WTC11 (cell line): ENCODE data around the gene LAS1L. TPM values are rescaled to one million over a fixed set of nuclear protein-coding genes. Genes with fewer than 3 reads are reported as not detected.

Experiments
- ATAC-seq: fragments of 200-7000 bp; cut with Tn5 transposase; 2 replicates; pipeline ENCODE4 v1.10.0; 2021; ENCODE audit warnings: mild to moderate bottlenecking, moderate library complexity
- CTCF ChIA-PET: fragments of 300-600 bp; sonication (Branson Sonifier 250); formaldehyde crosslinking; loops from one replicate; lab custom pipeline; 2021; ENCODE audit warnings: antibody characterized with exemption; lab: Charles Lee
- POLR2A ChIA-PET: fragments of 350-600 bp; sonication (Branson Sonifier 250); formaldehyde crosslinking; loops from one replicate; lab custom pipeline; 2021; ENCODE audit warnings: antibody characterized with exemption; lab: Charles Lee
- DNase-seq: peaks from one replicate; pipeline ENCODE4 v3.0.0; 2021; ENCODE audit warnings: low spot score
- H3K27ac Mint-ChIP-seq: 2 replicates; pipeline ENCODE4 v1.8.0; 2021; ENCODE audit warnings: mixed read lengths
- H3K27me3 Mint-ChIP-seq: 2 replicates; pipeline ENCODE4 v1.8.0; 2021; ENCODE audit warnings: low read depth, mild to moderate bottlenecking, moderate library complexity, mixed read lengths
- H3K36me3 Mint-ChIP-seq: 2 replicates; pipeline ENCODE4 v1.8.0; 2021; ENCODE audit warnings: mixed read lengths
- H3K4me1 Mint-ChIP-seq: 2 replicates; pipeline ENCODE4 v1.8.0; 2022; ENCODE audit warnings: mixed read lengths
- H3K4me3 Mint-ChIP-seq: 2 replicates; pipeline ENCODE4 v1.8.0; 2021; ENCODE audit warnings: mild to moderate bottlenecking, moderate library complexity, mixed read lengths
- H3K9me3 Mint-ChIP-seq: 2 replicates; pipeline ENCODE4 v1.8.0; 2021; ENCODE audit warnings: mixed read lengths
- E2F4 ChIP-seq: sonication (generic); formaldehyde crosslinking; IDR thresholded peaks from 2 replicates; pipeline ENCODE4 v1.8.1; 2022; ENCODE audit warnings: low read depth, mild to moderate bottlenecking, moderate library complexity, missing genetic modification reagents, borderline replicate concordance
- ELF4 ChIP-seq: sonication (generic); formaldehyde crosslinking; IDR thresholded peaks from 2 replicates; pipeline ENCODE4 v1.8.1; 2022; ENCODE audit warnings: low read depth, mild to moderate bottlenecking, moderate library complexity, missing genetic modification reagents
- ETV6 ChIP-seq: sonication (generic); formaldehyde crosslinking; IDR thresholded peaks from 2 replicates; pipeline ENCODE4 v1.8.1; 2022; ENCODE audit warnings: mild to moderate bottlenecking, missing genetic modification reagents
- MXD4 ChIP-seq: fragments of 250-450 bp; sonication (Bioruptor Pico); IDR thresholded peaks from 2 replicates; pipeline ENCODE4 v1.8.0; 2021; ENCODE audit warnings: mild to moderate bottlenecking, moderate library complexity, borderline replicate concordance
- OVOL2 ChIP-seq: fragments of 250-450 bp; sonication (Bioruptor Pico); IDR thresholded peaks from 2 replicates; pipeline ENCODE4 v1.9.0; 2021; ENCODE audit warnings: mild to moderate bottlenecking, borderline replicate concordance
- RELA ChIP-seq: sonication (generic); formaldehyde crosslinking; IDR thresholded peaks from 2 replicates; pipeline ENCODE4 v1.8.1; 2022; ENCODE audit warnings: missing genetic modification reagents, mild to moderate bottlenecking, borderline replicate concordance
- RORB ChIP-seq: fragments of 250-450 bp; sonication (Bioruptor Pico); IDR thresholded peaks from 2 replicates; pipeline ENCODE4 v1.9.0; 2021; ENCODE audit warnings: mild to moderate bottlenecking
- SOX15 ChIP-seq: fragments of 250-450 bp; sonication (Bioruptor Pico); IDR thresholded peaks from 2 replicates; pipeline ENCODE4 v1.9.0; 2021; ENCODE audit warnings: mild to moderate bottlenecking
- TP53 ChIP-seq: sonication (generic); formaldehyde crosslinking; IDR thresholded peaks from 2 replicates; pipeline ENCODE4 v1.8.1; 2023; ENCODE audit warnings: mild to moderate bottlenecking, missing genetic modification reagents
- USF1 ChIP-seq: sonication (generic); formaldehyde crosslinking; IDR thresholded peaks from 2 replicates; pipeline ENCODE4 v1.8.0; 2022; ENCODE audit warnings: mild to moderate bottlenecking, missing genetic modification reagents
- ZNF138 ChIP-seq: sonication (generic); formaldehyde crosslinking; conservative IDR thresholded peaks from 2 replicates; pipeline ENCODE4 v1.8.1; 2022; ENCODE audit warnings: mild to moderate bottlenecking, moderate library complexity, missing genetic modification reagents
- ZNF423 ChIP-seq: fragments of 250-450 bp; sonication (Bioruptor Pico); IDR thresholded peaks from 2 replicates; pipeline ENCODE4 v2.1.2; 2022; ENCODE audit warnings: mild to moderate bottlenecking, moderate library complexity
- total RNA-seq: library from RNA; stranded (reverse); gene quantifications from 3 replicates; pipeline ENCODE4 v1.2.3, GENCODE V29; 2021
- TF ChIP-seq, protein P1 (sequence below): sonication (generic); formaldehyde crosslinking; IDR thresholded peaks from 2 replicates; pipeline ENCODE4 v1.8.1; 2022; ENCODE audit warnings: mild to moderate bottlenecking, missing genetic modification reagents, moderate library complexity, borderline replicate concordance
- TF ChIP-seq, protein P2 (sequence below): sonication (generic); formaldehyde crosslinking; conservative IDR thresholded peaks from 2 replicates; pipeline ENCODE4 v1.8.1; 2023; ENCODE audit warnings: mild to moderate bottlenecking, low read depth, missing genetic modification reagents, moderate library complexity
- TF ChIP-seq, protein P3 (sequence below): fragments of 250-450 bp; sonication (Bioruptor Pico); IDR thresholded peaks from 2 replicates; pipeline ENCODE4 v1.9.0; 2021; ENCODE audit warnings: mild to moderate bottlenecking, borderline replicate concordance
- TF ChIP-seq, protein P4 (sequence below): sonication (generic); formaldehyde crosslinking; IDR thresholded peaks from 2 replicates; pipeline ENCODE4 v1.8.1; 2022; ENCODE audit warnings: mild to moderate bottlenecking, moderate library complexity, missing genetic modification reagents

LAS1L gene
- total RNA-seq, 1 experiment from 2014 or later = 65.1 TPM

DNA sequence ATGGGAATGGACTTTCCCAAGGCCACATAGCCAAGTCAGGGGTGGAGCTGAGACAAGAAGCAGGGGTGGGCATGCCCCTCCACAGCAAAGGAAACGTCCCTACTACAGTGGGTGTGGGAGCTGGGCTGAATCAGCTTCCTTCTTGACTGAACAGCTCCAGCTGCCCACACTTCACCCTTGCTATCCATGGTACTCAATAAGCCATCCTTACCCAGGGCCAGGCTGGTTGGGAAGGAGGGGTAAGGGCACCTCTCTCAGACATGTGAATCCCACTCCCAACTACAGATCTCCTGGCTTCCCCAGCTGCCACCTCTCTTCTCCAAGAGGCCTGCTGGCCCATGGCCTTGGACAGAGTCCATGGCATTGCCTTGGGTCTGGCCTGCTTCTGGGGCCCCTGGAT lies 21.0 kb downstream of the LAS1L start (continued):
- TF ChIP-seq ETV6 (CRISPR knock-in tag) (no peak), OVOL2 (CRISPR knock-in tag) (no peak), TP53 (no peak)

DNA sequence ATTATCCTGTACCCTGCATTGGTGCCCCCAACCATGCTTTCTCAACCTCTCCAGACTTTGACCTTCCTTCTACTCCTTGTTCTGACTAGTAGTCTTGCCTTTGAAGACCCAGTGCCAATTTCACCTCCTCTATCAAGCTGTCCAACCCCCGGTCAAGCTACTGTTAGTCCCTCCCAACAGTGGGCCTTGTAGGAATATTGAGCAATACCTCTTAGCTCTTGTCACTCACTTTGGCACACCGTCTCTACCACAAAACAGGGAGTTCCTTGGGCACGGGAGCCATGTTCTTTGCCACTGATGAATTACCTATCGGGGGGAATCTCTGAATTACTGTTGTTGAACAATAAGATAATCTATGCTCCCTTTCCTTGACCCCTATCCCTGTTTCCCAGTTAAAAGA lies 25.2 kb downstream of the LAS1L start:
- H3K4me1 Mint-ChIP-seq = peaks cover 8% of the 10 kb centered on the region
- ChIA-PET CTCF (no interaction called here), POLR2A (no interaction called here)
- no peak overlapping the region for H3K4me3 Mint-ChIP-seq
- ATAC-seq (no peak), DNase-seq (no peak)
- peaks cover 27% of the 10 kb centered on the region for H3K36me3 Mint-ChIP-seq
- no peaks in the 10 kb centered on the region for H3K9me3 Mint-ChIP-seq
- H3K27me3 Mint-ChIP-seq = no peaks in the 10 kb centered on the region
- H3K27ac Mint-ChIP-seq = no peak overlapping the region
- TF ChIP-seq SOX15 (CRISPR knock-in tag) (no peak), RELA (no peak), E2F4 (CRISPR knock-in tag) (no peak), TP53 (no peak), ELF4 (CRISPR knock-in tag) (no peak)
- TF ChIP-seq, protein P1, sequence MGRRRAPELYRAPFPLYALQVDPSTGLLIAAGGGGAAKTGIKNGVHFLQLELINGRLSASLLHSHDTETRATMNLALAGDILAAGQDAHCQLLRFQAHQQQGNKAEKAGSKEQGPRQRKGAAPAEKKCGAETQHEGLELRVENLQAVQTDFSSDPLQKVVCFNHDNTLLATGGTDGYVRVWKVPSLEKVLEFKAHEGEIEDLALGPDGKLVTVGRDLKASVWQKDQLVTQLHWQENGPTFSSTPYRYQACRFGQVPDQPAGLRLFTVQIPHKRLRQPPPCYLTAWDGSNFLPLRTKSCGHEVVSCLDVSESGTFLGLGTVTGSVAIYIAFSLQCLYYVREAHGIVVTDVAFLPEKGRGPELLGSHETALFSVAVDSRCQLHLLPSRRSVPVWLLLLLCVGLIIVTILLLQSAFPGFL (CRISPR knock-in tag) = no peak
- TF ChIP-seq, protein P2, sequence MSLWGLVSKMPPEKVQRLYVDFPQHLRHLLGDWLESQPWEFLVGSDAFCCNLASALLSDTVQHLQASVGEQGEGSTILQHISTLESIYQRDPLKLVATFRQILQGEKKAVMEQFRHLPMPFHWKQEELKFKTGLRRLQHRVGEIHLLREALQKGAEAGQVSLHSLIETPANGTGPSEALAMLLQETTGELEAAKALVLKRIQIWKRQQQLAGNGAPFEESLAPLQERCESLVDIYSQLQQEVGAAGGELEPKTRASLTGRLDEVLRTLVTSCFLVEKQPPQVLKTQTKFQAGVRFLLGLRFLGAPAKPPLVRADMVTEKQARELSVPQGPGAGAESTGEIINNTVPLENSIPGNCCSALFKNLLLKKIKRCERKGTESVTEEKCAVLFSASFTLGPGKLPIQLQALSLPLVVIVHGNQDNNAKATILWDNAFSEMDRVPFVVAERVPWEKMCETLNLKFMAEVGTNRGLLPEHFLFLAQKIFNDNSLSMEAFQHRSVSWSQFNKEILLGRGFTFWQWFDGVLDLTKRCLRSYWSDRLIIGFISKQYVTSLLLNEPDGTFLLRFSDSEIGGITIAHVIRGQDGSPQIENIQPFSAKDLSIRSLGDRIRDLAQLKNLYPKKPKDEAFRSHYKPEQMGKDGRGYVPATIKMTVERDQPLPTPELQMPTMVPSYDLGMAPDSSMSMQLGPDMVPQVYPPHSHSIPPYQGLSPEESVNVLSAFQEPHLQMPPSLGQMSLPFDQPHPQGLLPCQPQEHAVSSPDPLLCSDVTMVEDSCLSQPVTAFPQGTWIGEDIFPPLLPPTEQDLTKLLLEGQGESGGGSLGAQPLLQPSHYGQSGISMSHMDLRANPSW (CRISPR knock-in tag) = no peak

GRCh38 chrX:65508851-65509250 lies 25.7 kb downstream of the LAS1L start:
- DNase-seq = no peak
- no peaks in the 10 kb centered on the region for H3K9me3 Mint-ChIP-seq
- ChIA-PET POLR2A (no interaction called here), CTCF (no interaction called here)
- no peak for ATAC-seq
- no peaks in the 10 kb centered on the region for H3K27me3 Mint-ChIP-seq
- H3K4me3 Mint-ChIP-seq = no peak overlapping the region
- peaks cover 8% of the 10 kb centered on the region for H3K4me1 Mint-ChIP-seq
- no peak overlapping the region for H3K27ac Mint-ChIP-seq
- no peak for TF ChIP-seq ETV6 (CRISPR knock-in tag)
- TF ChIP-seq MXD4 = no peak
- TF ChIP-seq RORB = no peak
- TF ChIP-seq, protein P3, sequence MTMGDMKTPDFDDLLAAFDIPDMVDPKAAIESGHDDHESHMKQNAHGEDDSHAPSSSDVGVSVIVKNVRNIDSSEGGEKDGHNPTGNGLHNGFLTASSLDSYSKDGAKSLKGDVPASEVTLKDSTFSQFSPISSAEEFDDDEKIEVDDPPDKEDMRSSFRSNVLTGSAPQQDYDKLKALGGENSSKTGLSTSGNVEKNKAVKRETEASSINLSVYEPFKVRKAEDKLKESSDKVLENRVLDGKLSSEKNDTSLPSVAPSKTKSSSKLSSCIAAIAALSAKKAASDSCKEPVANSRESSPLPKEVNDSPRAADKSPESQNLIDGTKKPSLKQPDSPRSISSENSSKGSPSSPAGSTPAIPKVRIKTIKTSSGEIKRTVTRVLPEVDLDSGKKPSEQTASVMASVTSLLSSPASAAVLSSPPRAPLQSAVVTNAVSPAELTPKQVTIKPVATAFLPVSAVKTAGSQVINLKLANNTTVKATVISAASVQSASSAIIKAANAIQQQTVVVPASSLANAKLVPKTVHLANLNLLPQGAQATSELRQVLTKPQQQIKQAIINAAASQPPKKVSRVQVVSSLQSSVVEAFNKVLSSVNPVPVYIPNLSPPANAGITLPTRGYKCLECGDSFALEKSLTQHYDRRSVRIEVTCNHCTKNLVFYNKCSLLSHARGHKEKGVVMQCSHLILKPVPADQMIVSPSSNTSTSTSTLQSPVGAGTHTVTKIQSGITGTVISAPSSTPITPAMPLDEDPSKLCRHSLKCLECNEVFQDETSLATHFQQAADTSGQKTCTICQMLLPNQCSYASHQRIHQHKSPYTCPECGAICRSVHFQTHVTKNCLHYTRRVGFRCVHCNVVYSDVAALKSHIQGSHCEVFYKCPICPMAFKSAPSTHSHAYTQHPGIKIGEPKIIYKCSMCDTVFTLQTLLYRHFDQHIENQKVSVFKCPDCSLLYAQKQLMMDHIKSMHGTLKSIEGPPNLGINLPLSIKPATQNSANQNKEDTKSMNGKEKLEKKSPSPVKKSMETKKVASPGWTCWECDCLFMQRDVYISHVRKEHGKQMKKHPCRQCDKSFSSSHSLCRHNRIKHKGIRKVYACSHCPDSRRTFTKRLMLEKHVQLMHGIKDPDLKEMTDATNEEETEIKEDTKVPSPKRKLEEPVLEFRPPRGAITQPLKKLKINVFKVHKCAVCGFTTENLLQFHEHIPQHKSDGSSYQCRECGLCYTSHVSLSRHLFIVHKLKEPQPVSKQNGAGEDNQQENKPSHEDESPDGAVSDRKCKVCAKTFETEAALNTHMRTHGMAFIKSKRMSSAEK (CRISPR knock-in tag) = no peak
- TF ChIP-seq, protein P4, sequence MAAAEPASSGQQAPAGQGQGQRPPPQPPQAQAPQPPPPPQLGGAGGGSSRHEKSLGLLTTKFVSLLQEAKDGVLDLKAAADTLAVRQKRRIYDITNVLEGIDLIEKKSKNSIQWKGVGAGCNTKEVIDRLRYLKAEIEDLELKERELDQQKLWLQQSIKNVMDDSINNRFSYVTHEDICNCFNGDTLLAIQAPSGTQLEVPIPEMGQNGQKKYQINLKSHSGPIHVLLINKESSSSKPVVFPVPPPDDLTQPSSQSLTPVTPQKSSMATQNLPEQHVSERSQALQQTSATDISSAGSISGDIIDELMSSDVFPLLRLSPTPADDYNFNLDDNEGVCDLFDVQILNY (CRISPR knock-in tag) = no peak
- no peak for TF ChIP-seq ZNF423 (CRISPR knock-in tag)
- TF ChIP-seq ELF4 (CRISPR knock-in tag) = no peak
- TF ChIP-seq ZNF138 (CRISPR knock-in tag) = no peak
- TF ChIP-seq RELA = no peak
- no peak for TF ChIP-seq USF1 (CRISPR knock-in tag)
- H3K36me3 Mint-ChIP-seq = peaks cover 27% of the 10 kb centered on the region
